Measurements from ENCODE around the gene PIAS1. TPM values are rescaled to one million over a fixed set of nuclear protein-coding genes. Genes with fewer than 3 reads are reported as not detected.

PIAS1 gene
- total RNA-seq, 1 donor from 2014 or later, result 37.3 TPM

- DNase-seq (ENCODE audit: low spot score), result no peak
Observed at GRCh38 chr15:68177742-68178141, 123.6 kb downstream of the PIAS1 start.

- DNase-seq (ENCODE audit: low spot score), result no peak
Observed at GRCh38 chr15:68183616-68184315, 129.7 kb downstream of the PIAS1 start.

- no peak for DNase-seq (ENCODE audit: low spot score)
Observed at GRCh38 chr15:68184616-68185480, 130.7 kb downstream of the PIAS1 start.

GRCh38 chr15:68186671-68187397 lies 132.7 kb downstream of the PIAS1 start:
- no peak for DNase-seq (ENCODE audit: low spot score)

- no peak for DNase-seq (ENCODE audit: low spot score)
Observed at GRCh38 chr15:68187559-68187958, 133.4 kb downstream of the PIAS1 start.

GRCh38 chr15:68188647-68189046 lies 134.5 kb downstream of the PIAS1 start:
- DNase-seq (ENCODE audit: low spot score), result no peak

GRCh38 chr15:68190048-68190447 lies 135.9 kb downstream of the PIAS1 start:
- DNase-seq (ENCODE audit: low spot score), result no peak

- DNase-seq (ENCODE audit: low spot score), result no peak
Observed at GRCh38 chr15:68191555-68191954, 137.4 kb downstream of the PIAS1 start.

- no peak for DNase-seq (ENCODE audit: low spot score)
Observed at GRCh38 chr15:68192117-68192516, 138.0 kb downstream of the PIAS1 start.

- DNase-seq (ENCODE audit: low spot score), result no peak
Observed at GRCh38 chr15:68192804-68193486, 138.8 kb downstream of the PIAS1 start.

GRCh38 chr15:68195336-68196112 lies 141.4 kb downstream of the PIAS1 start:
- no peak for DNase-seq (ENCODE audit: low spot score)

GRCh38 chr15:68196445-68197169 lies 142.5 kb downstream of the PIAS1 start:
- DNase-seq (ENCODE audit: low spot score), result no peak

GRCh38 chr15:68197170-68197492 lies 143.0 kb downstream of the PIAS1 start:
- no peak for DNase-seq (ENCODE audit: low spot score)

- DNase-seq (ENCODE audit: low spot score), result no peak
Observed at GRCh38 chr15:68197661-68198437, 143.7 kb downstream of the PIAS1 start.

- no peak for DNase-seq (ENCODE audit: low spot score)
Observed at GRCh38 chr15:68199340-68199739, 145.2 kb downstream of the PIAS1 start.

GRCh38 chr15:68200016-68200861 lies 146.1 kb downstream of the PIAS1 start:
- DNase-seq (ENCODE audit: low spot score), result no peak

GRCh38 chr15:68201153-68201878 lies 147.2 kb downstream of the PIAS1 start:
- no peak for DNase-seq (ENCODE audit: low spot score)

- DNase-seq (ENCODE audit: low spot score), result no peak
Observed at GRCh38 chr15:68201879-68202261, 147.8 kb downstream of the PIAS1 start.

All from mesenteric fat pad (tissue), 1 donor.